Endothelial cell of umbilical vein (primary cell): ENCODE data around the gene MYO1H. TPM values are rescaled to one million over a fixed set of nuclear protein-coding genes. Genes with fewer than 3 reads are reported as not detected.

Experiments
- BruUV-seq: library from RNA; stranded (reverse); fragments of 400-500 nt; replicated peaks from 2 replicates; lab custom pipeline; 2021; lab: Mats Ljungman, UMichigan
- CTCF ChIA-PET: fragments of 300-600, 350-600 bp; sonication (Branson Sonifier 250); formaldehyde crosslinking; loops from one replicate; lab custom pipeline; 2021; ENCODE audit warnings: antibody characterized with exemption, inconsistent platforms; lab: Charles Lee
- POLR2A ChIA-PET: fragments of 300-600, 350-600 bp; sonication (Branson Sonifier 250); formaldehyde crosslinking; loops from one replicate; lab custom pipeline; 2021; ENCODE audit warnings: antibody characterized with exemption, inconsistent platforms; lab: Charles Lee
- DNase-seq: peaks from one replicate; pipeline ENCODE4 v3.0.0-alpha.2; 2011; ENCODE audit warnings: low read depth, low spot score
- FAIRE-seq: peaks from 2 replicates; lab custom pipeline; 2011; peaks lifted over from hg19 to GRCh38; lab: Jason Lieb, UNC
- H2AFZ ChIP-seq: 2 replicates; pipeline ENCODE4 v1.6.0; 2012; ENCODE audit warnings: low read depth, low read length, control low read depth, inconsistent platforms
- H3K27ac ChIP-seq: 2 replicates; pipeline ENCODE4 v1.5.1; 2011; ENCODE audit warnings: low read depth, mild to moderate bottlenecking, control low read depth, low read length, moderate library complexity; ENCODE audit not compliant: insufficient read depth
- H3K27me3 ChIP-seq, 2 experiments: 2 replicates each; pipeline versions ENCODE4 v1.6.0 to v1.6.1; 2011; ENCODE audit warnings: low read length in 2 of 2, mixed read lengths in 1 of 2; ENCODE audit not compliant: control insufficient read depth in 2 of 2, insufficient read depth in 2 of 2
- H3K36me3 ChIP-seq, 2 experiments: 2 replicates in 1 of 2; 3 replicates in 1 of 2; pipeline ENCODE4 v1.5.1; 2011; ENCODE audit warnings: low read length in 2 of 2, mild to moderate bottlenecking in 1 of 2, moderate library complexity in 1 of 2; ENCODE audit not compliant: control insufficient read depth in 2 of 2, insufficient read depth in 2 of 2; ENCODE audit errors: extremely low read depth in 1 of 2
- H3K4me1 ChIP-seq: 3 replicates; pipeline ENCODE4 v1.5.1; 2011; ENCODE audit warnings: mild to moderate bottlenecking, low read length; ENCODE audit not compliant: control insufficient read depth, insufficient read depth; ENCODE audit errors: extremely low read depth
- H3K4me2 ChIP-seq: 2 replicates; pipeline ENCODE4 v1.6.1; 2011; ENCODE audit warnings: low read length, control low read depth, mixed read lengths; ENCODE audit not compliant: insufficient read depth
- H3K4me3 ChIP-seq, 3 experiments: fragments of 200-600 bp in 1 of 3; sonication (generic), shearing (Covaris generic) in 1 of 3; replicated peaks in 1 of 3; 2 replicates each; pipeline ENCODE4 v1.5.1; 2011 to 2016; ENCODE audit warnings: control low read depth in 3 of 3, low read length in 3 of 3, mild to moderate bottlenecking in 2 of 3, inconsistent platforms in 1 of 3, low read depth in 1 of 3, moderate library complexity in 1 of 3; ENCODE audit not compliant: insufficient read depth in 1 of 3
- H3K79me2 ChIP-seq: 2 replicates; pipeline ENCODE4 v1.6.0; 2012; ENCODE audit warnings: low read length, inconsistent platforms; ENCODE audit not compliant: control insufficient read depth, insufficient read depth
- H3K9ac ChIP-seq: replicated peaks from 2 replicates; pipeline ENCODE3; 2011; ENCODE audit warnings: low read length, control low read depth; ENCODE audit not compliant: insufficient read depth; ENCODE audit errors: extremely low read depth
- H3K9me1 ChIP-seq: replicated peaks from 3 replicates; pipeline ENCODE4 v1.6.0; 2011; ENCODE audit warnings: mild to moderate bottlenecking, low read length; ENCODE audit not compliant: control insufficient read depth, insufficient read depth; ENCODE audit errors: extremely low read depth
- H3K9me3 ChIP-seq: replicated peaks from 2 replicates; pipeline ENCODE4 v1.5.1; 2012; ENCODE audit warnings: low read length, inconsistent platforms; ENCODE audit not compliant: control insufficient read depth, insufficient read depth
- H4K20me1 ChIP-seq: replicated peaks from 2 replicates; pipeline ENCODE3; 2011; ENCODE audit warnings: mild to moderate bottlenecking, low read length; ENCODE audit not compliant: control insufficient read depth, insufficient read depth; ENCODE audit errors: extremely low read depth
- EZH2 ChIP-seq: IDR thresholded peaks from 2 replicates; pipeline ENCODE4 v1.6.1; 2012; ENCODE audit warnings: borderline replicate concordance, low read depth, mild to moderate bottlenecking, moderate library complexity, low read length, inconsistent platforms; ENCODE audit not compliant: severe bottlenecking
- FOS ChIP-seq: IDR thresholded peaks from 2 replicates; pipeline ENCODE4 v1.6.1; 2011; ENCODE audit warnings: mild to moderate bottlenecking, low read length, moderate library complexity, borderline replicate concordance; ENCODE audit not compliant: insufficient read depth
- GATA2 ChIP-seq: IDR thresholded peaks from 2 replicates; pipeline ENCODE4 v1.7.0; 2011; ENCODE audit warnings: low read depth, mild to moderate bottlenecking, moderate library complexity, mixed read lengths, low read length; ENCODE audit not compliant: insufficient read length, insufficient read depth
- JUN ChIP-seq: IDR thresholded peaks from 2 replicates; pipeline ENCODE4 v1.6.1; 2011; ENCODE audit warnings: borderline replicate concordance, low read depth; ENCODE audit not compliant: insufficient read length, insufficient read depth
- MAX ChIP-seq: IDR thresholded peaks from 2 replicates; pipeline ENCODE4 v1.6.1; 2011; ENCODE audit not compliant: insufficient read depth, insufficient read length
- MYC ChIP-seq: IDR thresholded peaks from one replicate; pipeline ENCODE4 v1.6.1; 2011; ENCODE audit warnings: mild to moderate bottlenecking, low read depth, low read length
- POLR2A ChIP-seq: IDR thresholded peaks from 2 replicates; pipeline ENCODE4 v1.6.1; 2012; ENCODE audit warnings: low read depth, mild to moderate bottlenecking, control low read depth, low read length
- POLR2AphosphoS5 ChIP-seq: IDR thresholded peaks from 2 replicates; pipeline ENCODE4 v1.6.1; 2012; ENCODE audit warnings: low read depth, mild to moderate bottlenecking, control low read depth, low read length, moderate library complexity; ENCODE audit not compliant: insufficient read depth
- dilution Hi-C: fragments of 300-500 bp; cut with MboI; formaldehyde crosslinking; loops from one replicate; pipeline ENCODE4 v1.15.0; 2019; ENCODE audit warnings: low sequenced_read_pairs; ENCODE audit not compliant: extremely low pct_ligation_motif_present
- intact Hi-C: fragments of 100-400 bp; cut with micrococcal nuclease; formaldehyde crosslinking; loops from one replicate; pipeline ENCODE4 v1.10.0; 2022
- polyA plus RNA-seq, 4 experiments: library from polyadenylated mRNA; depleted of rRNA in 3 of 4; stranded (reverse) in 3 of 4; unstranded in 1 of 4; fragments of >200 nt; gene quantifications; 2 replicates each; pipeline versions ENCODE4 v1.2.1 to v1.2.3, GENCODE V29; 2011 to 2012; ENCODE audit warnings: missing spikeins in 1 of 4
- total RNA-seq: library from RNA; stranded (reverse); gene quantifications from 2 replicates; pipeline ENCODE4 v1.2.3, GENCODE V29; 2021
- TF ChIP-seq, protein P1 (sequence below), 2 donors: IDR thresholded peaks; 1 replicate in 1 of 2; 2 replicates in 1 of 2; pipeline ENCODE4 v1.5.1; 2011; ENCODE audit warnings: low read length in 2 of 2, mild to moderate bottlenecking in 2 of 2, moderate library complexity in 2 of 2, control low read depth in 1 of 2, inconsistent platforms in 1 of 2, low read depth in 1 of 2; ENCODE audit not compliant: insufficient read depth in 1 of 2; ENCODE audit errors: extremely low read depth in 1 of 2

The MYO1H gene
- total and polyA plus RNA-seq, 2 donors (not counting 3 experiments of a cell fraction or from before 2014, with no cell fraction given) = not detected

DNA sequence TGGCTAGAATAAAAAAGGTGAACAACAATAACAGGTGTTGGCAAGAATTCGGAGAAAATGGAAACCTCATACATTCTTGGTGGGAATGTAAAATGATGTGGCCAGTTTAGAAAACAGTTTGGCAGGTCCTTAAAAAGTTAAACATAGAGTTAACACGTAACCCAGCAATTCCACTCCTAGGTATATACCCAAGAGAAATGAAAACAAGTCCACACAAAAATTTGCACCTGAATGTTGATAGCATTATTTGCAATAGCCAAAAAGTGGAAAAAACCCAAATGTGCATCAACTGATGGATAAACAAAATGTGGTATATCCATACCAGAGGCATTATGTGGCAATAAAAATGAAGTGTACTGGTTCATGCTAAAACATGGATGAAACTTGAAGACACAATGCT lies 2.3 kb upstream of the MYO1H start:
- BruUV-seq = no TSS peak
- Histone ChIP-seq H3K4me3 (no peak overlapping the region), H3K9me3 (no peaks in the 10 kb centered on the region), H3K4me2 (no peak overlapping the region), H3K79me2 (no peaks in the 10 kb centered on the region), H2AFZ (no peak overlapping the region), H3K27ac (no peak overlapping the region), H3K9me1 (no peaks in the 10 kb centered on the region), H3K36me3 (no peaks in the 10 kb centered on the region), H3K9ac (no peak overlapping the region), H3K4me1 (no peaks in the 10 kb centered on the region), H3K27me3 (no peaks in the 10 kb centered on the region), H4K20me1 (no peaks in the 10 kb centered on the region)
- DNase-seq = no peak
- no peak for TF ChIP-seq EZH2
- no peak for TF ChIP-seq POLR2AphosphoS5
- no peak for TF ChIP-seq MAX
- TF ChIP-seq MYC = no peak
- TF ChIP-seq, protein P1, sequence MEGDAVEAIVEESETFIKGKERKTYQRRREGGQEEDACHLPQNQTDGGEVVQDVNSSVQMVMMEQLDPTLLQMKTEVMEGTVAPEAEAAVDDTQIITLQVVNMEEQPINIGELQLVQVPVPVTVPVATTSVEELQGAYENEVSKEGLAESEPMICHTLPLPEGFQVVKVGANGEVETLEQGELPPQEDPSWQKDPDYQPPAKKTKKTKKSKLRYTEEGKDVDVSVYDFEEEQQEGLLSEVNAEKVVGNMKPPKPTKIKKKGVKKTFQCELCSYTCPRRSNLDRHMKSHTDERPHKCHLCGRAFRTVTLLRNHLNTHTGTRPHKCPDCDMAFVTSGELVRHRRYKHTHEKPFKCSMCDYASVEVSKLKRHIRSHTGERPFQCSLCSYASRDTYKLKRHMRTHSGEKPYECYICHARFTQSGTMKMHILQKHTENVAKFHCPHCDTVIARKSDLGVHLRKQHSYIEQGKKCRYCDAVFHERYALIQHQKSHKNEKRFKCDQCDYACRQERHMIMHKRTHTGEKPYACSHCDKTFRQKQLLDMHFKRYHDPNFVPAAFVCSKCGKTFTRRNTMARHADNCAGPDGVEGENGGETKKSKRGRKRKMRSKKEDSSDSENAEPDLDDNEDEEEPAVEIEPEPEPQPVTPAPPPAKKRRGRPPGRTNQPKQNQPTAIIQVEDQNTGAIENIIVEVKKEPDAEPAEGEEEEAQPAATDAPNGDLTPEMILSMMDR (IDR thresholded peaks at IDR 0.05; ENCODE audit: extremely low read depth in 1 of 2, insufficient read depth in 1 of 2, low read depth in 1 of 2, low read length in 2 of 2) = no peak
- TF ChIP-seq POLR2A = no peak
- TF ChIP-seq FOS = no peak
- no peak for TF ChIP-seq GATA2
- TF ChIP-seq JUN = no peak
- intact Hi-C loops = no loop called here
- ChIA-PET POLR2A (no interaction called here), CTCF (no interaction called here)
- dilution Hi-C loops = no loop called here
- FAIRE-seq = no peak
